ENCODE measurements around the gene CAMSAP1.
"Not testable (repeated sequence)": the region's sequence is repeated elsewhere in the genome, so short reads cannot be mapped to it uniquely, and the experiment has no call there.

Gene CAMSAP1

DNA sequence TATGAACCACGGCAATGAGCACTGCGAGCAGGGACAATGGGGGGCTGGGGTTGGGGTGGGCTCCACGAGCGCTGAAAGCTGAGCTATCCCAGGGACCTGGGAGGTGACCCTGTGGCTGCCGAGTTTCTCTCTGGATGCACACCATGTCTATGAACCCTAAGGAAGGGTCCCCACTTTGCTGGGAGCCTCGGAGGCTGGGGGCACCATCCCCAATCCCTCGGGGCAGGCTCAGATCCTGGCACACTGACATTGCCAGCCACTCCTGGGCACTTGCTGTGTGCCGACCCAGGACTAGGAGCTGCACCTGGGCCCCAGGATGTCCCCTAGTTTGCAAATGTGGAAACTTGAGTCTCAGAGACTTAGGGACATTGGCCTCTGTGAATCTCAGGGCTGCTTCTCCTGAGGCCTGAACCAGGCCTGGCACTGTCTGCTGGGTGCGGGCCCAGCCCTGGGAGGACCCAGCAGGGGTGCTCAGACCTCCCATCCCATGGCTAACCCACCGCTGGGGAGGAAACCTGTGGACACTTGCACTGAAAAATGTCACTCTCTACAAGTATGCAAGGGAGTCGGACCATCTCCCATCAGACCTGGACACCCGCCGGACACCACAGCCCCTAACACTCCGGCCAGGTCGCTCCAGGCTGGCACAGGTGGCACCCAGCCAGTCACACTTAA, 13.0 kb upstream of the CAMSAP1 start:
- DNase-seq: no peak

DNA sequence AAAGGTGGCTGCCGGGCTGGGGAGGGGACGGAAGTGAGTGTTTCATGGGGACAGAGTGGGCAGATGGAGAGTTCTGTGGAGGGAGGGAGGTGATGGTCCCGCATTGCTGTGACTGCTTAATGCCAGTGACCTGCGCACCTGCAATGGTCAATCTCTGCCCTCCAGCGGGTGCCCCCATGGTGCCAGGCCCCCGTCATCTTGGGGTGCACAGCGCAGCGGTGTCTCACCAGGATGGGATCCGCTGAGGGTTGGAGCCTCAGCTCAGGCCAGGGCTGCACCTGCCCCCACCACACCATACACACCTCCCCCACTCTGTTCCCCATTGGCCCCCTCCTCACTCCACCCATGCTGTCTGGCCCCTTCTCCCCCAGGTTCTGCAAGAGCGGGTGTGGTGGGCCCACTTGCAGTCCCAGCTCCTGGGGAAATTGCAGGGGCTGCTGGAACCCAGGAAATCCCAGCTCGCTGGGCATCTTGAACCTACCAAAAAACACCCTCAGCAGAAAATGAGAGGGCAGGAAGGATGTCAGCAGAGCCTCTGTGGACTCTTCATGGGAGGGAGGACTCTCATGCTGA, 12.1 kb upstream of the CAMSAP1 start:
- no peak for DNase-seq

DNA sequence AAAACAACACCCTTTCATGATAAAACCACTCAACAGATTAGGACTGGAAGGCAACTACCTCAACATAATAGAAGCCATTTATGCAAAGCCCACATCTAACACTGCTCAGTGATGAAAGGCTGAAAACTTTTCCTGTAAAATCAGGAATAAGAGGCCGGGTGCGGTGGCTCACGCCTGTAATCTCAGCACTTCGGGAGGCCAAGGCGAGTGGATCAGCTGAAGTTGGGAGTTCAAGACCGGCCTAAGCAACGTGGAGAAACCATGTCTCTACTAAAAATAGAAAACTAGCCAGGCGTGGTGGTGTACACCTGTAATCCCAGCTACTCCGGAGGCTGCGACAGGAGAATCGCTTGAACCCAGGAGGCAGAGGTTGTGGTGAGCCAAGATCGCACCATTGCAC, 8.9 kb upstream of the CAMSAP1 start:
- not testable (repeated sequence) for DNase-seq

DNA sequence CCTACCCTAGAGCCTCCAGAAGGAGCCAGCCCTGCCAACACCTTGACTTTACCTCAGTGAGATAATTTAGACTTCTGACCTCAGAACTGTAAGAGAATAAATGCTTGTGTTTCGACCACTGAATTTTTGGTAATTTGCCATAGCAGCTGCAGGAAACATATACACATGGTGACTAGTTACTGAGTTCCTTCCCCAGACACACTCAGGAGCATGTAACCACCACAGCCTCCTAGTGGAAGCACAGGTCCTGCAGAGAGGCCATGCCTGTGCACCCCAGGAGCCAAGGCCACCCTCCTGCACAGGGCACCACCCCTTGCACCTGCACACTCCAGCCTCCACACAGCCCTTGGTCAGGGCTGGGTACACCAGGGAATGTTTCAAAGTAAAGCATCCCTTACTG, 7.6 kb upstream of the CAMSAP1 start:
- DNase-seq: no peak

DNA sequence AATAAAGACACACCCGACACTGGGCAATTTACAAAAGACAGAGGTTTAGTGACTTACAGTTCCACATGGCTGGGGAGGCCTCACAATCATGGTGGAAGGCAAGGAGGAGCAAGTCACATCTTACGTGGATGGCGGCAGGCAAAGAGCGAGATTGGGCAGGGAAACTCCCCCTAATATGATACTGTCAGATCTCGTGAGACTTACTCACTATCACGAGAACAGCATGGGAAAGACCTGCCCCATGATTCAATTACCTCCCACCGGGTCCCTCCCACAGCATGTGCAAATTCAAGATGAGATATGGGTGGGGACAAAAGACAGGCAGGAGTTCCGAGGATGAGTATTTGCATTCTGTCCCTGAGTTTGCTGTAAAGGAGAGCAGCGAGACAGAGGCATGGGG, 3.9 kb upstream of the CAMSAP1 start:
- DNase-seq: not testable (repeated sequence)

DNA sequence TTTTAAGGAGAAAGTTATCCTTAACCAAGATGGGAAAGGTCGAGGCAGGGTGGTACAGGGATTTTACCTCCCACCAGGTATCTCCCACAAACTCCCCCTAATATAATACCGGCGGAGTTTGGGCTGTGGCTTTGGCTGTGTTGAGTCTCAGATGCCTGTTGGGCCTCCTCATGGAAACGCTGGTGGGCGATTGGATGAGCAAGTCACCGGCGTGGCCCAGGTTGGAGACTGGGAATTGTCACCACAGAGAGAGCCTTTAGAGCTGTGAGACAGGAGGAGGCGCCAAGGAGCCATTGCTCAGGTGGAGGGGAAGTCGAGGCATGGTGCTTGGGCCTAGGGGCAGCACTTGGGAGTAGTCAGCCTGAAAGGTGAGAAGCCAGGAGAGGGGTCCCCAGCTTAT, 3.4 kb upstream of the CAMSAP1 start:
- no peak for DNase-seq

DNA sequence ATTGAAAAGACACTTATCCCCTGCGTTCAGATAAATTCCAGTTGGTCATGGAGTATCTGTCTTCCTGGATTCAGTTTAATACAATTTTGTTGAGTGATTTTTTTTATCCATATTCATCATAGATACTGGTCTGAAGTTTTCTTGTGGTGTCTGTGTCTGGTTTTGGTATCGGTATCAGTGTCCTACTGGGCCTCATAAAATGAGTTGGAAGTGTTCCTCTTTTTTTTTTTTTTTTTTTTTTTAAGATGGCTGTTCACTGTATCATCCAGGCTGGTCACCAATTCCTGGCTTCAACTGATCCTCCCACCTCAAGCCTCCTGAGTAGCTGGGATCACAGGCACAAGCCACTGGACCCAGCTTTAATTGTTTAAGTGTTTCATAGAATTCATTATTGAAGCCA, 2.9 kb upstream of the CAMSAP1 start:
- no peak for DNase-seq

DNA sequence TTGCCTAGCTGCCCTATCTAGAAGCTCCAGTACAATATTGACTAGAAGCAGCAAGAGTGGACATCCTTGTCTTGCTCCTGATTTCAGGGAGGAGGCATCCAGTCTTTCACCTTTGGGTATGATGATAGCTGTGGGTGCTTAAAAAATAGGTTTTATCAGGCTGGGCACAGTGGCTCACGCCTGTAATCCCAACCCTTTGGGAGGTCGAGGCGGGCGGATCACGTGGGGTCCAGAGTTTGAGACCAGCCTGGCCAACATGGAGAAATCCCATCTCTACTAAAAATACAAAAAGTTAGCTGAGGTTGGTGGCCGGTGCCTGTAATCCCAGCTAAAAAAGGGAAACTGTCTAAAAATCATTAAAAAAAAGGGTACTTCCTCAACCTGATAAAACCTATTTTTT, 2.0 kb upstream of the CAMSAP1 start:
- DNase-seq: no peak

DNA sequence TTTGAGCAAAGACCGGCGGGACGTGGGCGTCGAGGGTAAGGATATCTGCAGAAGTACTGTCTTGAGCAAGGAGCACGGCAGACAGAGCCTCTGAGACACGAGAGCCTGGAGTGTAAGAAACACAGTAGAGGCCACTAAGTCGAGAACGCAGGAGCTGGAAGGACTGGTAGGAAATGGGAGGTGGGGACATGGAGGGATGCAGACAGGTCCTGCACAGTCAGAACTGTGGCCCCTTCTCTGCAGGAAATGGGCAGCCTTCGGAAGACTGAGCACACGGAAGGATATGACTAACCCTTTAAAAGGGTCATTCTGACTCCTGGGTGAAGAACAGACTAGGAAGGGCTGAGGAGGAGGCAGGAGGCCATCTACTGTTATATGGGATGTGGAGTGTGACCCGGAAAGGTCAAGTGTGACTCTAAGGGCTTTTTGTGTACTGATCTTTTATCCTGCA, 1.4 kb upstream of the CAMSAP1 start:
- no peak for DNase-seq

DNA sequence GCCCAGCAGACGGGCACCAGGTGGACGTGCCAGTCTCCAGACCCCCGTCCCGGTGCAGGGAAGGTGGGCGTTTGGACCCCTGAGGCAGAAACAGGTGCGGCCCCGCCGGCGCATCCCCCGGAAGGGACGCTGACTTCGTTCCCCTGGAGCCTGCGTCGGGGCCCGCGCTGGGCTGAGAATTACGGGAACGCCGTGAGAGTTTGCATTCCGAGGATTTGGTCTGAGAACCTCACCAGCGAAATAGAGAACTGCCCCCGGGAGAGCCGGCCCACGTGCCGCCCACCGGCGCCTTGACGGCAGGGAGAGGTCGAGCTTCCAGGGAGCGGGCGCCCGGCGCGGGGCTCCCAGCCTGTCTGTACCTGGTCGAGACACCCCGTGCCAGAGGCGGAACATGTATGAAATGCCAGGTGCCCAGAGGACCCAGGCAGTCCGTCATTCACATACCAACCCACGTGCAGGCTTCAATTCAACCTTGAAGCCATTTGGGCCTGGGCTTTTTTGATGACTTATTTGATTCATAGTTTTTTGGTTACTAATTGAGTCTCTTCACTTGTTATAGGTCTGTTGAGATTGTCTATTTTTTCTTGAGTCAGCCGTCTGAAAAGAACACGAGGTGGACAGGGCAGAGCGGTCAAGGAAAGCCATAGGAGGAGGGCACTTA, 877 bp upstream of the CAMSAP1 start:
- no peak for DNase-seq

DNA sequence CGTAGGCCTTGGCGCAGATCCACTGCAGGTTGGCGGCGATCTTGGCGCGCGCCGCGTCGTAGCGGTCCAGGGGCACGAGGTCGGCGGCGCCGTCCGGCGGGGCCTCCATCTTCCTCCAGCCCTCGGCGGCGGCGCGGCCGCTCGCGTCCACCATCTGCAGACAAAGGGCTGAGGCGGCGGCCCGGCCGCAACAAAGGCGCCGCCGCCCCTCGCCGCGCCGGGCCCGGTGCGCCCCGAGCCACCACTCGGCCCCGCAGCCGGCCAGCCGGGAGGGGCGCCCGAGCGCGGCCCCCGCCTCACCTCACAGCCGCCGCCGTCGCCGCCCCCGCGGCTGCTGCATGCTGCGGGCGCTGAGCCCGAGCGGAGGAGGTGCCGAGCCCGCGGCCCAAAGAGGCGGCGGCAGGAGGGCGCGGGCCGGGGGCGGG, 328 bp downstream of the CAMSAP1 start:
- no peak for DNase-seq

DNA sequence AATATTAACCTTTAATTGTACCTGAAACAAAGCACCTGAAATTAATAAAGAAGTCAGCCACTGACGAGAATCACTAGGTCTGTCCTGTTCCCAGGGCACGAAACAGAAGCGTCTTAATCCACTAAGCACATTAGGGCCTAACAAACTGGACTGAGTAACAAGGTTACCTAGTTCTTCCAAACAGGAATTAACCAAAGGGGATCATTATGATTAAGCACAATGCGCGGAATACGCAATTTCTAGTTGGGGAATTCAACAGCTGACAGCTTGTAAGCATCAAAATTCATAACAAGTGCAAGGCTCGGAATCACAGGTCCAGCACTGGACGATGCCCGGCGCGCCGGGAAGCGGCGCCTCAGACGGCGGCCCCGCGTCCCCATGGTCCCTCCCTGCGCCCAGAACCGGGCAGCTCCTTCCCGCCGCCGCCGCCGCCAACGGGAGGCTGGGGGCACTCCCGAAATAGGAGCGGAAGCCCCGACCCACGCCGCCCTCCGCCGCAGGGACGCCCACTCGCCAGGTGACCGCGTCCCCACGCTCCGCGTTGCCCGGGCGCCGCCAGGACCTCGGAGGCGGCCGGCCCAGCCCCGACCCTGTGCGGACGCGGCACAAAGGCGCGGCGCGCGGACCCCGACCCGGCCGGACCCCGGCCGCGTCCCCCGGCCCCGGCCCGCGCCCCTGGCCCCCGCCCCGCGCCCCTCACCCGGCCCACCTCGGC, 898 bp downstream of the CAMSAP1 start:
- no peak for DNase-seq

DNA sequence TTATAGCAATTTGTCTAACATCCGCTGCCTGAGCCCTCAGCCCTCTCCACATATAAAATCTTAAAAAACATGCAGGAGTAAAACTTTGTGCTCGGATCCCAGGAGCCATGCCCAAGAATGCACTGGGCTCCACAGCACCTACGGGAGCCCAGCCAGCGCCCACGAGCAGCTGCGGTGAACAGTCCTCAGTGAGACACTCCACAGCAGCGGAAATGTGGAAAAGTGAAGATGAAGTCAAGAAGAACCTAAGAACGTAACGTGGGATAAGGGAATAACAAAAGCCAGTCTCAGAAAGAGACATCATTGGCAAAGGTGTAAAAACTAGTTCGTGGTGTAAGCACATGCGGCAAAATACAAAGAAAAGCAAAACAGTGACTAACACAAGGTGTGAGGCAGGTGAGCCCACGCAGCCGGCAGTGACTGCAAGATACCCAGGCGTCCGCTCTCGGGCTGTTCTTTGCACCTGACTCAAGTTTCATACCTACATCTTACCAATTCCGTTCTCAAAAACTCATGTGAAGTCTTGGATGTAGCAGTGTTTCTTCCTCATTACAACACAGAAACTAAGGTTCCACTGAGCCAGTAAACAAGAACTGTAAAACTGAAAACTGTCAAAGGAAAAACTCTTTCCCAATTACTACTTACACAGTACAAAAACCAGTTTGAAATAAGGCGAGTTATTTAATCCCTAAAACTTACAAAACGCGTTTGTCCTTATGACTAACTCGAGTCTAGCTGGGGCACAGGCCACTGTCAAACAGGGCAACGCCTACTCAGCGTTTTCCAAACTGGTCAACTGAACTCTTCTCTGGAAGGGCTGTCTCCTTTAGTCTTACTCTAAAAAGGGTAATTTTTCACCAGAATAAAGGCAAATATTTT, 1.7 kb downstream of the CAMSAP1 start:
- DNase-seq: no peak

DNA sequence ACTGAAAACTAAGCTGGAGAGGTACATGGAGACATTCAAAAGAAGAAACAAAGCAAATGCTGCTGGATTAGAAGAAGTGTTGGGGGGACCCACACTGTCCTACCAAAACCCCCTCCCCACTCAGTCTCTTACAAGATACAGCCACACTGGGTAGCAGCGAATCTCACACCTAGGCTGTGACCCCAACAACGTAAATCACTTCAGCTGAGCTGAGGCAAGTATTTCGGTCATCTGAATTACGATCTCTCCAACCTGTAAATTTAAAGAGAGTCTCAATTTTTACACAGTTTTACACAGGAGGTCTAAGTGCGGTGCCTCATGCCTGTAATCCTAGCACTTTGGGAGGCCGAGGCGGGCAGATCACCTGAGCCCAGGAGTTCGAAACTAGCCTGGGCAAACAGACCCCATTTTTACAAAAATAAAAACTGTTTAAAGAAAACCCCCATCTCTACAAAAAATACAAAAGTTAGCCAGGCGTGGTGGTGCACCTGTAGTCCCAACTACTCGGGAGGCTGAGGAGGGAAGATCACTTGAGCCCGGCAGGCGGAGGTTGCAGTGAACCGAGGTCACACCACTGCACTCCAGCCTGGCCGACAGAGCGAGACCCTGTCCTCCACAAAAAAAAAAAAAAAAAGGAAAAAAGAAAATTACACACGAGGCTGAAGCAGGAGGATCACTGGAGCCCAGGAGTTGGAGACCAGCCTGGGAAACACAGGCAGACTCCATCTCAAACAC, 3.4 kb downstream of the CAMSAP1 start:
- no peak for DNase-seq

DNA sequence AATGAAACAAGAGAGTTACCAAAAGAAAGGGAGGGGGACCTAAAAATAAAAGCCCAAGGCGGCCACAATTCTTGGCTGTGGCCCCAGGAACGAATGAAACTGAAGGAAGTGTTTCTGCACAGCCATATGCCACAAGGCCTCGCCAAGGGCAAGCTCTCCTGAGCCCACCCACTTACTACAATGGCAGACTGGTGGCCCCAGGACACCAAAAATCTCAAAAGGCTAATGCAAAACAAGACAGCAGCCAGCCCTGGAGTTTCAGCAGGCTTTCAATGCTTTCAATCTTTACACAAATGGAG, 4.0 kb downstream of the CAMSAP1 start:
- DNase-seq: no peak

DNA sequence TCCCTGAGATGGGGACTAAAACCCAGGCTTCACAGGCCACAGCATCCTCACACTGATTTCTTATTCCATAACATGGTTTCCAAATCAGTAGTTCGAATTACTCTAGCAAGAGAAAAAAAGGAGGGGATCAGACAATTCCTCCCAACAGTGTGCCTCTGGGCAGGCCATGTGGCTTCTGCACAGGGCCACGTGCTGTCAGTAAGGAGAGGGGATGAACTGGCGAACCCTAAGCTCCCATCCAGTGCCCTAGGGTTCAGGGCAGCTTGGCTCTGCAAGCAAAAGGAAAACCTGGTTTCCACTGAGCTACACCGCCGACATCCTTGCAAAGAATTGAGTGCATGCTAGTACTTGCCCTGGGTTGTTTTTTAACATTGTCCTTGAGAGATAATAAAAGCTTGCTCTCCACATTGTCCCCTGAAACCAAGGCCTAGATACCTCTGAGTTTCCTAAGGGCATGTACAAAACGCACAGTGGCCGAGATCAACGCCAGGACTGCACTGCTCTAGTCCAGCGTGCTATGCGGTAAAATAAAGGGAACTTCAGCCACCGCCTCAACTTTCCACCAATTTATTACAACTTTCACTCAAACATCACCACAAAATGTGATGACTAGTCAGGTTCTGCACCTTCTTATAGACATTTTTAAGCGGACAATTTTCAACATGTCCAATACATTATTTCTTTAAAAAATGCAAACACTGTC, 4.5 kb downstream of the CAMSAP1 start:
- DNase-seq: no peak

DNA sequence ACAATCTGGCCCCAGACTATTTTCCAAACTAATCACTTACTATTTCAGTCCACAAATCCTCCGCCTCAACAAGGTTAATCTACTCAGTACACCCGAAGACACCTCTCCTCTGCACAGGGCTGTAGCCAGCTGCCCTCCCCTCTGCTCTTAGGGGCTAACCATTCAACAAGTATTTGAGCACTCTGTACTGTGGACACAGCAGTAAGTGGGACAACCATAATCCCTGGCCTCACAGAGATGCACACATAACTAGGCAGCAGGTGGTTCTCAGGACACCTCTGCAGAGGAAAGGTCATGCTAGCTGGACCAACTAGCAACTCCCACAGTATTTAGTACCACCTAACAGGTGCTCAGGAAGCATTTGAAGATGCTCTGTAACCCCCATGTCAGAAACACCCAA, 5.5 kb downstream of the CAMSAP1 start:
- DNase-seq: no peak

DNA sequence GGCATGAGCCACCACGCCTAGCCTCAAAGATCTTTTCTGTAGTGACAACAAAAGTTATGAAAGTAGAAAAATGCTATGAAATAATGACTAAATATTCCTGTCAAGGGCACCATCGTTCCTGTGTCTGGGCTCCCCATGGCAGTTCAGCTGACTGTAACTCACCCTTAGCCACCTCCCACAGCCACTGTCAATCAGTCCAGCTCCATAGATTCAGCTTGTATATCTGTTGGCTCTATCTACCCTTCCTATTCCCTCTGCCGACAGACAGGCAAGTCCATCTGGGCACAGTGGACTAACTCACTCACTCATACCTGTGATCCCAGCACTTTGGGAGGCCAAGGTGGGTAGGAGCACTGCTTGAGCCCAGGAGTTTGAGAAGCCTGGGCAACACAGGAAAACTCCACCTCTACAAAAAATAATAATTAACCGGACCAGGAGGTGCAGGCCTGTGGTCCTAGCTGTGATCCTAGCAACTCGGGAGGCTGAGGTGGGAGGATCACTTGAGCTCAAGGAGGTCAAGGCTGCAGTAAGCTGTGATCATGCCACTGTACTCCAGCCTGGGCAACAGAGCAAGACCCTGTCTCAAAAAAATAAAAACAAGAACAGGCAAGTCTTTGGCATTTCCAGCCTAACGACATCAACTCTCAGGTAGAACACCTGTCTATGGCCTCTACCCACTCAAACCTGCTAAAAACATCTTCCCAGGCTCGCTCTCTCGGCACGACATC, 6.2 kb downstream of the CAMSAP1 start:
- no peak for DNase-seq

DNA sequence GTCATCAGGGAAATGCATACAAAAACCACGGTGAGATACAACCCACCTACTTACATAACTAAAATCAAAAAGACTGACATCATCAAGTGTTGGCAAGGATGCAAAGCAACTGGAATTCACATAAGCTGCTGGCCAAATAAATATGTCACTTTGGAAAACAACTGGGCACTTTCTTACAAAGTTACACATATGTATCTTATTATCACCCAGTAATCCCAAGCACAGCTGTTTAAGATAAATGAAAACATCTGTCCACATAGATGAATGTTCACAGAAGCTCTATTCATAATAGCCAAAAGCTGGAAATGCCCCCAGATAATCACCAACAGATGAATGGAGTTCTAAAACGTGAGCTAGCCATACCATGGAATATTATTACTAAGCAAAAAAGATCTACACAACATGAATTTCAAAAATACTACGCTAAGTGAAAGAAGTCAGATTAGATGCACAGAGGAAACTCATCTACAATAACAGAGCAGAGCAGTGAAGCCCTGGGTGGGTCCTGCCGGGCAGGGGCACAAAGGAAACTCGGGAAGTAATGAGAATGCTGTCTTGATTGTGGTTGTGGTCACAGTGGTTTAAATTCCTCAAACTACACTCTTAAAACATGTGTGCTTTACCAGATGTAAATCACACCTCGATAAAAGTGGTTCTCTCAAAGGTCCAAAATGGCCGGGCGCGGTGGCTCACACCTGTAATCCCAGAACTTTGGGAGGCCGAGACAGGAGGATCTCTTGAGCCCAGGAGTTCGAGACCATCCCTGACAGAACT, 8.5 kb downstream of the CAMSAP1 start:
- DNase-seq: no peak

DNA sequence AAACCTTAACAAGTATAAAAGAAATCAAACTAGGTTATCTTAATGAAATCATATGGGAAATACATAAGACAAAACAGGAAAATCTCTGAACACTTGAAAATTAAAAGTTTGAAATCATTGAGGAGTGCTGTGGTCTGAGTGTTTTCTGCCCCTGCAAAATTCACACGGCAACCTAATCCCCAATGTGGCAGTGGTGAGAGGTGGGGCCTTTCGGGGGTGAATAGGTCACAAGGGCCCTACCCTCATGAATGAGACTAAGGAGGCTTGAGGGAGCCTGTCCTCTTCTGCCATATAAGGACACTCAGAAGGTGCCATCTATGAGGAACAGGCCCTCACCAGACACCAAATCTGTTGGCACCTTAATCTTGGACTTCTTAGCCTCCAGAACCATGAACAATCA, 10.7 kb downstream of the CAMSAP1 start:
- no peak for DNase-seq
